HepG2 (cell line): ENCODE data around the gene SMC6. TPM values are rescaled to one million over a fixed set of nuclear protein-coding genes. Genes with fewer than 3 reads are reported as not detected.

Experiments used
- GATA4 ChIP-seq: sonication (generic); IDR thresholded peaks from 2 replicates; pipeline ENCODE4 v1.6.1; 2016; ENCODE audit warnings: antibody characterized with exemption, low read depth, borderline replicate concordance
- HNF4A ChIP-seq: sonication (generic); formaldehyde crosslinking; IDR thresholded peaks from 2 replicates; pipeline ENCODE4 v1.4.0; 2020; ENCODE audit warnings: missing genetic modification reagents
- ISX ChIP-seq: sonication (generic); formaldehyde crosslinking; conservative IDR thresholded peaks from 2 replicates; pipeline ENCODE4 v1.5.0; 2020; ENCODE audit warnings: missing genetic modification reagents
- KLF6 ChIP-seq: IDR thresholded peaks from 2 replicates; pipeline ENCODE4 v1.8.0; 2016; ENCODE audit warnings: missing biosample characterization, missing genetic modification reagents
- KLF9 ChIP-seq: IDR thresholded peaks from 2 replicates; pipeline ENCODE4 v1.6.1; 2016; ENCODE audit warnings: low read depth
- MED13 ChIP-seq: sonication (generic); formaldehyde crosslinking; IDR thresholded peaks from 2 replicates; pipeline ENCODE4 v1.5.0; 2020; ENCODE audit warnings: missing genetic modification reagents
- NR2C2 ChIP-seq: sonication (generic); formaldehyde crosslinking; IDR thresholded peaks from 2 replicates; pipeline ENCODE4 v1.4.0; 2020; ENCODE audit warnings: missing genetic modification reagents, mild to moderate bottlenecking, moderate library complexity, borderline replicate concordance
- RARA ChIP-seq: IDR thresholded peaks from 2 replicates; pipeline ENCODE4 v1.6.1; 2016; ENCODE audit warnings: missing genetic modification reagents, missing compliant biosample characterization
- REL ChIP-seq: sonication (generic); formaldehyde crosslinking; conservative IDR thresholded peaks from 2 replicates; pipeline ENCODE4 v1.8.0; 2022; ENCODE audit warnings: mild to moderate bottlenecking, missing genetic modification reagents, moderate library complexity
- SMAD3 ChIP-seq: sonication (generic); formaldehyde crosslinking; IDR thresholded peaks from 2 replicates; pipeline ENCODE4 v1.4.0; 2020; ENCODE audit warnings: missing genetic modification reagents
- ZEB1 ChIP-seq: IDR thresholded peaks from 2 replicates; pipeline ENCODE4 v1.6.1; 2012; ENCODE audit warnings: mild to moderate bottlenecking, low read depth, inconsistent platforms; ENCODE audit not compliant: insufficient replicate concordance
- ZFP82 ChIP-seq: sonication (generic); formaldehyde crosslinking; IDR thresholded peaks from 2 replicates; pipeline ENCODE4 v1.5.1; 2020; ENCODE audit warnings: mild to moderate bottlenecking, missing genetic modification reagents, borderline replicate concordance
- ZNF101 ChIP-seq: sonication (generic); formaldehyde crosslinking; IDR thresholded peaks from 2 replicates; pipeline ENCODE4 v1.4.0; 2020; ENCODE audit warnings: mild to moderate bottlenecking, low read depth, missing genetic modification reagents, borderline replicate concordance
- ZNF138 ChIP-seq: sonication (generic); formaldehyde crosslinking; IDR thresholded peaks from 2 replicates; pipeline ENCODE4 v1.5.0; 2020; ENCODE audit warnings: mild to moderate bottlenecking, low read depth, missing genetic modification reagents
- ZNF24 ChIP-seq: fragments of 450-650 bp; IDR thresholded peaks from 2 replicates; pipeline ENCODE4 v1.6.1; 2017; ENCODE audit warnings: antibody characterized with exemption, mild to moderate bottlenecking
- ZNF547 ChIP-seq: sonication (generic); formaldehyde crosslinking; IDR thresholded peaks from 2 replicates; pipeline ENCODE4 v1.5.1; 2020; ENCODE audit warnings: mild to moderate bottlenecking, missing genetic modification reagents
- ZNF720 ChIP-seq: sonication (generic); formaldehyde crosslinking; IDR thresholded peaks from 2 replicates; pipeline ENCODE4 v1.4.0; 2020; ENCODE audit warnings: missing genetic modification reagents
- ZNF792 ChIP-seq: IDR thresholded peaks from 2 replicates; pipeline ENCODE4 v1.6.1; 2016
- polyA plus RNA-seq, 8 experiments: library from polyadenylated mRNA; depleted of rRNA in 3 of 8; stranded (reverse) in 7 of 8; unstranded in 1 of 8; fragments of >200 nt; fragmentation: Illumina TruSeq in 4 of 8; extraction: Trizol in 4 of 8; gene quantifications; 2 replicates each; pipeline versions ENCODE4 v1.2.1 to v1.2.3, GENCODE V29; 2011 to 2016; ENCODE audit warnings: low read depth in 4 of 8, missing spikeins in 1 of 8, mixed read lengths in 1 of 8; ENCODE audit not compliant: insufficient read depth in 1 of 8
- total RNA-seq, 5 experiments: library from RNA; depleted of rRNA; stranded (reverse); fragments of >200 nt; fragmentation: Illumina TruSeq; extraction: Trizol; gene quantifications; 2 replicates each; pipeline ENCODE4 v1.2.3, GENCODE V29; 2016; ENCODE audit warnings: low read depth in 1 of 5
- TF ChIP-seq, protein P1 (sequence below): sonication (generic); formaldehyde crosslinking; IDR thresholded peaks from 2 replicates; pipeline ENCODE4 v1.4.0; 2020; ENCODE audit warnings: missing genetic modification reagents
- TF ChIP-seq, protein P2 (sequence below): sonication (generic); formaldehyde crosslinking; IDR thresholded peaks from 2 replicates; pipeline ENCODE4 v1.8.0; 2023; ENCODE audit warnings: mild to moderate bottlenecking, missing genetic modification reagents
- TF ChIP-seq, protein P3 (sequence below): sonication (generic); formaldehyde crosslinking; IDR thresholded peaks from 2 replicates; pipeline ENCODE4 v1.9.0; 2021; ENCODE audit warnings: missing genetic modification reagents, borderline replicate concordance
- TF ChIP-seq, protein P4 (sequence below): sonication (generic); formaldehyde crosslinking; IDR thresholded peaks from 2 replicates; pipeline ENCODE4 v1.4.0; 2020; ENCODE audit warnings: missing genetic modification reagents
- TF ChIP-seq, protein P5 (sequence below): sonication (generic); formaldehyde crosslinking; IDR thresholded peaks from 2 replicates; pipeline ENCODE4 v1.5.0; 2020; ENCODE audit warnings: mild to moderate bottlenecking, missing genetic modification reagents

SMC6 gene
- total and polyA plus RNA-seq, 2 of the 13 experiments (the other 11 are each of a cell fraction or from before 2014, with no cell fraction given) = 18.9 to 55.3 TPM

DNA sequence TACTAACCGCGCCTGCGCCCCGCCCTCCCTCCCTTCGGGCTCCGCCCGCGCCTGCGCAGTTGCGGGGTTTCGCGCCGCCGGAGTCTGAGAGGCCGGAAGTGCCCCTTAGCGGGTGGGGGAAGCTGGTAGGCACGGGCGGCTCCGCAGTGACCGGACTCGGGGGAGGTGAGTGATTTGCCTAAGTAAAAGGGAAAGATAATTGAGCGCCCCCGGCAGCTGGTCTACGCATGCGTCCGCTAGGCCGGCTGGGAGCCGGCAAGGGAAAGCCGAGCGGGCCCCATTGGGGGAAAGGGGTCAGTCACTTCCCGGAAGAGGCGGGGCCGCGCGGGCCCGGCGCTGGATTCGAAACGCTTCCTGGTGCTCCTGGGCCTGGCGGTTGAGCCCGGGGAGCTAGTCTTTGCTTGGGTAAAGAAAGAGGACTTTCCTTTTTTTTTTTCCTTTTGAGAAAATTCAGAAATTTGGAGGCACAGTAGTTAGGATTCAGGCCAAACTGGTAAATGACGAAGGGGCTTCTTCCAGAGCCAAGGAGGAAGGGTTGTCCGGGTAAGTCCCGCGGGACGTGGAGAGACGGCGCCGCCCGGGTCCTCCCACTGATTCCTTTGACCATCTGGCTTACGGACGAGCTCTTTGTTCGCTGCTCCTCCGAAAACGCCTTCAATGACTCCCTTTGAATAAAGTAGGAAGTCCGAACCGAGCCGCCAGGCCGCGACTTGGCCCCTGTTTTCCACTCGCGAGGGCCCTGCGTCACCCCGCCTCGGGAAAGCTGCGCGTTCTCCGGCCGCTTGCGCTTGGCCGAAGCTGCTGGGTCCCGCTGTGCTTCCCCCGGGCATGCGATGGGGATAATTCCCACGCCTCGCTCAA, at the start of gene SMC6, which contains the start of gene GEN1 (continued):
- TF ChIP-seq ZNF547 (CRISPR knock-in tag) (0 out of 2 replicates have a peak, but pooled peaks have one; percentile 1), ZNF792 (CRISPR knock-in tag) (no peak; the same call in 1 of the 2 replicates), ZNF138 (CRISPR knock-in tag) (0 out of 2 replicates have a peak, but pooled peaks have one; percentile 7), ZEB1 (no peak), SMAD3 (CRISPR knock-in tag) (peak; percentile 77; the same call in 1 of the 2 replicates), ISX (no peak), ZNF101 (no peak), RARA (no peak), KLF9 (CRISPR knock-in tag) (no peak), GATA4 (no peak), MED13 (CRISPR knock-in tag) (0 out of 2 replicates have a peak, but pooled peaks have one; percentile 27), NR2C2 (CRISPR knock-in tag) (no peak; the same call in 1 of the 2 replicates), KLF6 (CRISPR knock-in tag) (peak; percentile 31), HNF4A (CRISPR knock-in tag) (no peak), ZNF720 (CRISPR knock-in tag) (no peak), ZFP82 (no peak), ZNF24 (no peak), REL (peak; percentile 92; the same call in 1 of the 2 replicates)
- TF ChIP-seq, protein P1, sequence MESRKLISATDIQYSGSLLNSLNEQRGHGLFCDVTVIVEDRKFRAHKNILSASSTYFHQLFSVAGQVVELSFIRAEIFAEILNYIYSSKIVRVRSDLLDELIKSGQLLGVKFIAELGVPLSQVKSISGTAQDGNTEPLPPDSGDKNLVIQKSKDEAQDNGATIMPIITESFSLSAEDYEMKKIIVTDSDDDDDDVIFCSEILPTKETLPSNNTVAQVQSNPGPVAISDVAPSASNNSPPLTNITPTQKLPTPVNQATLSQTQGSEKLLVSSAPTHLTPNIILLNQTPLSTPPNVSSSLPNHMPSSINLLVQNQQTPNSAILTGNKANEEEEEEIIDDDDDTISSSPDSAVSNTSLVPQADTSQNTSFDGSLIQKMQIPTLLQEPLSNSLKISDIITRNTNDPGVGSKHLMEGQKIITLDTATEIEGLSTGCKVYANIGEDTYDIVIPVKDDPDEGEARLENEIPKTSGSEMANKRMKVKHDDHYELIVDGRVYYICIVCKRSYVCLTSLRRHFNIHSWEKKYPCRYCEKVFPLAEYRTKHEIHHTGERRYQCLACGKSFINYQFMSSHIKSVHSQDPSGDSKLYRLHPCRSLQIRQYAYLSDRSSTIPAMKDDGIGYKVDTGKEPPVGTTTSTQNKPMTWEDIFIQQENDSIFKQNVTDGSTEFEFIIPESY (CRISPR knock-in tag) = no peak
- TF ChIP-seq, protein P2, sequence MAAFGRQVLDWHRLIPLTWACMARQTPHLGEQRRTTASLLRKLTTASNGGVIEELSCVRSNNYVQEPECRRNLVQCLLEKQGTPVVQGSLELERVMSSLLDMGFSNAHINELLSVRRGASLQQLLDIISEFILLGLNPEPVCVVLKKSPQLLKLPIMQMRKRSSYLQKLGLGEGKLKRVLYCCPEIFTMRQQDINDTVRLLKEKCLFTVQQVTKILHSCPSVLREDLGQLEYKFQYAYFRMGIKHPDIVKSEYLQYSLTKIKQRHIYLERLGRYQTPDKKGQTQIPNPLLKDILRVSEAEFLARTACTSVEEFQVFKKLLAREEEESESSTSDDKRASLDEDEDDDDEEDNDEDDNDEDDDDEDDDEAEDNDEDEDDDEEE (CRISPR knock-in tag) = no peak
- TF ChIP-seq, protein P3, sequence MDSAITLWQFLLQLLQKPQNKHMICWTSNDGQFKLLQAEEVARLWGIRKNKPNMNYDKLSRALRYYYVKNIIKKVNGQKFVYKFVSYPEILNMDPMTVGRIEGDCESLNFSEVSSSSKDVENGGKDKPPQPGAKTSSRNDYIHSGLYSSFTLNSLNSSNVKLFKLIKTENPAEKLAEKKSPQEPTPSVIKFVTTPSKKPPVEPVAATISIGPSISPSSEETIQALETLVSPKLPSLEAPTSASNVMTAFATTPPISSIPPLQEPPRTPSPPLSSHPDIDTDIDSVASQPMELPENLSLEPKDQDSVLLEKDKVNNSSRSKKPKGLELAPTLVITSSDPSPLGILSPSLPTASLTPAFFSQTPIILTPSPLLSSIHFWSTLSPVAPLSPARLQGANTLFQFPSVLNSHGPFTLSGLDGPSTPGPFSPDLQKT (CRISPR knock-in tag) = no peak
- TF ChIP-seq, protein P4, sequence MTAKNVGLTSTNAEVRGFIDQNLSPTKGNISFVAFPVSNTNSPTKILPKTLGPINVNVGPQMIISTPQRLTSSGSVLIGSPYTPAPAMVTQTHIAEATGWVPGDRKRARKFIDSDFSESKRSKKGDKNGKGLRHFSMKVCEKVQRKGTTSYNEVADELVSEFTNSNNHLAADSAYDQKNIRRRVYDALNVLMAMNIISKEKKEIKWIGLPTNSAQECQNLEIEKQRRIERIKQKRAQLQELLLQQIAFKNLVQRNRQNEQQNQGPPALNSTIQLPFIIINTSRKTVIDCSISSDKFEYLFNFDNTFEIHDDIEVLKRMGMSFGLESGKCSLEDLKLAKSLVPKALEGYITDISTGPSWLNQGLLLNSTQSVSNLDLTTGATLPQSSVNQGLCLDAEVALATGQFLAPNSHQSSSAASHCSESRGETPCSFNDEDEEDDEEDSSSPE = peak; percentile 99
- TF ChIP-seq, protein P5, sequence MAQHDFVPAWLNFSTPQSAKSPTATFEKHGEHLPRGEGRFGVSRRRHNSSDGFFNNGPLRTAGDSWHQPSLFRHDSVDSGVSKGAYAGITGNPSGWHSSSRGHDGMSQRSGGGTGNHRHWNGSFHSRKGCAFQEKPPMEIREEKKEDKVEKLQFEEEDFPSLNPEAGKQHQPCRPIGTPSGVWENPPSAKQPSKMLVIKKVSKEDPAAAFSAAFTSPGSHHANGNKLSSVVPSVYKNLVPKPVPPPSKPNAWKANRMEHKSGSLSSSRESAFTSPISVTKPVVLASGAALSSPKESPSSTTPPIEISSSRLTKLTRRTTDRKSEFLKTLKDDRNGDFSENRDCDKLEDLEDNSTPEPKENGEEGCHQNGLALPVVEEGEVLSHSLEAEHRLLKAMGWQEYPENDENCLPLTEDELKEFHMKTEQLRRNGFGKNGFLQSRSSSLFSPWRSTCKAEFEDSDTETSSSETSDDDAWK (CRISPR knock-in tag) = no peak
